Activated naive CD4-positive, alpha-beta T cell (primary cell): Measurements from ENCODE around the gene RIMS4.
A peak's percentile ranks its signal among the peaks of the same experiment; 100 is the strongest.

Source experiments
- DNase-seq, 4 experiments: peaks; one replicate each; lab custom pipeline; 2025; lab: John Stamatoyannopoulos, UW

RIMS4 gene

GRCh38 chr20:44762466-44763140 lies 47.7 kb downstream of the RIMS4 start:
- no peak for DNase-seq

- DNase-seq, result no peak
These were observed 48.9 kb downstream of the RIMS4 start for GRCh38 chr20:44761423-44761822.

- DNase-seq, result no peak
These were observed 50.8 kb downstream of the RIMS4 start for GRCh38 chr20:44759595-44759994.

- DNase-seq, result no peak
These were observed 51.9 kb downstream of the RIMS4 start for GRCh38 chr20:44758247-44759101.

DNA sequence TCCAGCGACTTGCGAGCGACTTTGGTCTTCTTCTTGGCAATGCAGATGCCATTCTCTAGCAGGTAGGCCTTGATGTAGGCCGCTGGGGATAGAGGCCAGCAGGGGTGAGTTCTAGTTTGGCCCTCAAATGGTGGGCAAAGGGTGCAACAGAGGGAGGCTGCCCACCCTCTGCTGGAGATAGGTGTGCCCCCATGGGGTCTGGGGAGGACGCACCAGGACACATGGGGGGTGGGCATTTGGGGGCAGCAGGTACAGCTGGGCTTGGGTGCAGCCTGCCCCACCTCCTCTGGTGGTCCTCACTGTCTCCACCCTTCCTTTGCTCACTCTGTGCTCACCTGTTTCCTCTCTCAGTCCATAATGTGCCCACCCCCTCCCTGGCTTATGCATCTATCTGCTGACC lies 53.4 kb downstream of the RIMS4 start:
- no peak for DNase-seq

GRCh38 chr20:44756011-44756688 lies 54.2 kb downstream of the RIMS4 start:
- DNase-seq, result no peak

DNA sequence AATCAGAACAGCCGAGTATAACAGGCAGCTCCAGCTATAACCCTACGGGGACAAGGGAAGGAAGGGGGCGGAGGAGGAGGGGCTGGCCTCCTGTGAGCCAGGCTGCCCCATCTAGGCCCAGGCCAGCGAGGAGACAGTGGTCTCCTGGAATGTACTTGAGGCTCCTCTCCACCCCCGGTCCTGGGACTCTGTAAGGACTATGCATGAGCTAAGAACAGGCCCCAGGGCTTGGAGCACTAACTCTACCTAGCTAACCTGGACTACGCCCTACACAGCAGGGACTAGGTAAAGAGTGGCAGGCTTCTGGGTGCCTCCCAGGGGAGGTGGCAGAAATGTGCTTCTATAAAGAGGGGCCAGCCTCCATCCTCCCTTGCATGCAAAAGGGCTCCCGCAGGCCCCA lies 55.8 kb downstream of the RIMS4 start:
- DNase-seq, result no peak

DNA sequence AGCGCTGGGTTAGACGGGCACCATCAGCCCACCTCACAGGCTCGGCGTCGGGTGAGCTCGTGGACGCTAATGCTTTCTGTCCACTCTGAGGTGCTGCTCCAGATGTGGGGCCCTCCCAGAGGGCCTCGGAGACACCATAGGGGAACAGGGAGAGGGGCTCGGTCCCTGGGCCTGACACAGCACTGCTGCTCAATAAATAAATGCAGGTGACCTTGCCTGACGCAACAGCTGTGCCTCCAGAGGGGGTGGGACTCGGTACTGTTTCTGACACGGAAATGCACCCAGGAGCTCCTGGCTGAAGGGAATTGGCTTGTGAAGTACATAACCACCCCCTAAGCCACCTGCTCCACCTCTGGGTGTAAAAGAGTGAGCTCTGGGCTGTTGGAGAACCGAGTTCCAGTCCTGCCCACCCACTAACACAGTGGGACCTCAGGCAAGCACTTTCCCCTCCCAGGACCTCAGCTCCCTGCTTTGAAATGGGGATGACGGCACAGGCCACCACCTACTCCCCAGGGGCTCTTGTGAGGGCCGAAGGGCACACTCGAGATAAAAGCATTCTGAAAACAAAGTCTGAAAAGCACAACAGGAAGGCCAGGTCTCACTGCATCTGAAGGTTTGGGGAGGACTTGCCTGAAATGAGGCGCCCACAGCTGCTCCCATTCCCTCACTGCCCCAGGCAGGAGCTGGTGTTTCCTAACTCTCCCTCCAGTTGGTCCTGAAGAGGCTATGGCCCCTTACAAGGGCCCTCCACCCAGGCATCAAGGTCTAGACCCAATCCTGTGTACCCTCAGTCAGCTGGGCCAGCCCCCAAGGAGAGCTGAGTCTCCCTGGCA lies 58.0 kb downstream of the RIMS4 start:
- no peak for DNase-seq

GRCh38 chr20:44750081-44750805 lies 60.1 kb downstream of the RIMS4 start:
- DNase-seq, result no peak

DNA sequence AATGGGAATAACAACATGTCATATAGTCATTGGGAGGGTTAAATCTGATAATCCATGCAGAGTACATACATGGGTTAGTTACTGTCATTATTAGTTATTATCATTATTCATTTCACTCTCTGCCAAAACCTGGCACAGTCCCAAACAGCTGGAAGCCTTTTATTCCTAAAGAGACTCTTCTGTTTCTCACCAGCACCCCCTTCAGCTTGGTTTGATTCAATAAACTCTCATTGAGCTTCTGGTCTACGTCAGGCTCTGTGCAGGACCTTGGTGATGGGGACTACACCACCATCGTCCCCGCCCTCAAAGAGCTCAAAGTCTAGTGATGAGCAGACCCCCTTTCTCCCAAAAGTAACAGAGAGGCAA lies 62.4 kb downstream of the RIMS4 start:
- DNase-seq, result no peak

- DNase-seq, result peak; percentile 15 to 51 (median 29)
These were observed 63.0 kb downstream of the RIMS4 start for GRCh38 chr20:44747166-44748004.

- DNase-seq, result no peak
These were observed 63.8 kb downstream of the RIMS4 start for GRCh38 chr20:44746367-44747165.

DNA sequence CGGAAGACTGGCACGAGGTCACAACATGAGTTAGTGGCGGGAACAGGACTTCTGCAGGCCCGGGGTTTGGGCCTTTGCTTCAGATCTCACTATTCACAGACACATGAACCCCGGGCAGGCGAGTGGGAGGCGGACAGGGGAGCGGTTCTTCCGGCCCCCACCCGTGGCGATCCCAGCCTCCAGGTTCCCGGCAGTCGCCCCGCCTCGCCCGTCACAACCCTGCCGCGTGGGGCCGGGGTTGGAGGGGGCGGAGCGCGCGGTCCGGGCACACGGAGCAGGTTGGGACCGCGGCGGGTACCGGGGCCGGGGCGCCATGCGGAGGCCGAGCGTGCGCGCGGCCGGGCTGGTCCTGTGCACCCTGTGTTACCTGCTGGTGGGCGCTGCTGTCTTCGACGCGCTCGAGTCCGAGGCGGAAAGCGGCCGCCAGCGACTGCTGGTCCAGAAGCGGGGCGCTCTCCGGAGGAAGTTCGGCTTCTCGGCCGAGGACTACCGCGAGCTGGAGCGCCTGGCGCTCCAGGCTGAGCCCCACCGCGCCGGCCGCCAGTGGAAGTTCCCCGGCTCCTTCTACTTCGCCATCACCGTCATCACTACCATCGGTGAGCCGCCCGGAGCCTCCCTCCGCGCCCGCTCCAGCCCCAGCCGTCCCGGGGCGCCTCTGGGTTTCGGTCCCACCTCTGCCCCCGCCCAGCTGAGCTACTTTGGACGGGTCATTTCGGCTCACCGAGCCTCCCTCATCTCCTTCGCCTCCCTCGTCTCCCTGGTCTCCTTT lies 64.6 kb downstream of the RIMS4 start, which contains the start of gene KCNK15:
Gene KCNK15 (plus strand): TSS at position 268 of the 769 bp plus-strand sequence. CDS start 46 bp downstream, at position 314.
- peak in 1 of 4 experiments; percentile 16 for DNase-seq

DNA sequence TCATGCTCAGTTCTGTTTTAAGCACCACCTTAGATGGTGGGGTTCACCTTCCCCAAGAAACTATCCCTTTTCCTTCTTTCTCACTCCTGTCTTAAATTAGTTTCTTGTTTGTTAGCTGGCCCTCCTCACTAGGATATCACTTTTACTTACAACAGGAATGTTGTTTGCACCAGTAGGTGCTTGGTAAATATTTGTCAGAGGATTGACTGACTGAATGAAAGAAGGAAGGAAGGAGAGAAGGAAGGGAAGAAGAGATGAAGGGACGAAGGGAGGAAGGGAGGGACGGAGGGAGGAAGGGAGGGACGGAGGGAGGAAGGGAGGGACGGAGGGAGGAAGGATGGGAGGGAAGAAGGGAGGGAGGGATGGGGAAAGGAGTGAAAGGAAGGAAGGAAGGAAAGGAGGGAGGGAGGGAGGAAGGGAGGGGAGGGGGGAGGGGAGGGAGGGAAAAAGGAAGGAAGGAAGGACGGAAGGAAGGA lies 65.2 kb downstream of the RIMS4 start:
- no peak for DNase-seq

DNA sequence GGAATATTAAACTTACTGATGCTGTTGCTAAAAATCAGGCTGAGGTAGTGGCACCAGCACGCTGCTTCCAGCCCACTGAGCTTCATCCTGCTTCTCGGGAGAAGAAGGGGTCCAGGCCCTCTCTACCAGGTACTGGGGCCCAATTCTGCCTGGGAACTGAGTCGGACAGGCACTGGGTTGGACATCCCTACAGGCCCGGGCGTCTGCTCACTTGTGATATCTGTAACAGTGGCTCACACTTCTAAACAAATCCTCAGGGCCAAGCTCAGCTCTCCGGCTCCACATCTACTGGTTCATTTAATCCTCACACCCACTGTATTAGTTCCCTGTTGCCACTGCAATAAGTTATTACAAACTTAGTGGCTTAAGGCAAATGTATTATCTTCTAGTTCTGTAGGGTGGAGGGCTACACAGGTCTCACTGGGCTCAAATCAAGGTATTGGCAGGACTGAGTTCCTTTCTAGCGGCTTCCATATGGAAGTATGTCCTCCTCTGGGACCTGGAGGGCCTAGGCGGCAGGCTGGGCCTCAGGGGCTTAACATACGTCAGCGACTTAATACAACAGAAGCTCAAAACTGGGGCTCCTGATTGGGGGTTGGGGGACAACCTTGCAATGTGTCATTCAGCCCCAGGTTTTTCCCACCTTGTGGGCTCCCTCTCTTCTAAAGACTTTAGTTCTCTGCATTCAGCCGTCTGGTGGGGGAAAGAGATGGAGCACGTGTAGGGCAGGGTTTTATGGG lies 66.3 kb downstream of the RIMS4 start:
- no peak for DNase-seq

DNA sequence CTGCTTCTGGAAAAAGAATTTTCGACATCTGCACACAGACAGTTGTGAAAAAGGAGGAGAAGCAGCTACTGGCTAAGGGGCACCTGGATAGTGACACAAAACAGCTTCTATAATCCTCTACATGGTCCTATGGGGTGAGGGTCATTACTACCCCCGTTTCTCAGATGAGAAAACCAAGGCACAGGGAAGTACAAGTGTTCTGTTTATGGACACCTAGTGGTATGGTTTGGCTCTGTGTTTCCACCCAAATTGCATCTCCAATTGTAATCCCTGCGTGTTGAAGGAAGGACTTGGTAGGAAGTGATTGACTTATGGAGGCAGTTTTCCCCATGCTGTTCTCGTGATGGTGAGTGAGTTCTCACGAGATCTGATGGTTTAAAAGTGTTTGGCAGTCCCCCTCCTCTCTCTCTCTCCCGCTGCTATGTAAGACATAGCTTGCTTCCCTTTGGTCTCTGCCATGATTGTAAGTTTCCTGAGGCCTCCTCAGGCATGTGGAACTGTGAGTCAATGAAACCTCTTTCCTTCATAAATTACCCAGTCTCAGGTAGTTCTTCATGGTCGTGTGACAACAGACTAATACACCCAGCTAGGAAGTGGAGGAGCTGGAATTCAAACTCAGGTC lies 67.2 kb downstream of the RIMS4 start:
- no peak for DNase-seq
